K562 (cell line): ENCODE measurements around the gene ADARB2. TPM values are rescaled to one million over a fixed set of nuclear protein-coding genes. Genes with fewer than 3 reads are reported as not detected.

Experiments
- ATAC-seq: fragments of 200-7000 bp; cut with Tn5 transposase; 3 replicates; pipeline ENCODE4 v1.9.1; 2020; ENCODE audit warnings: moderate library complexity
- BruUV-seq: library from RNA; stranded (reverse); fragments of 400-500 nt; replicated peaks from 2 replicates; lab custom pipeline; 2021; lab: Mats Ljungman, UMichigan
- CTCF ChIA-PET: fragments of 300-600 bp; formaldehyde crosslinking; extraction: SDS; loops from one replicate; lab custom pipeline; 2021; ENCODE audit warnings: low intra/inter-chr PET ratio; lab: Yijun Ruan, JAX
- POLR2A ChIA-PET: fragments of 300-600, 350-650 bp; sonication (Branson Sonifier 250); formaldehyde crosslinking; extraction: SDS; loops from one replicate; lab custom pipeline; 2021; ENCODE audit warnings: antibody characterized with exemption, inconsistent platforms; lab: Yijun Ruan, JAX
- DNase-seq, 4 experiments: peaks; one replicate each; pipeline versions ENCODE4 v3.0.0 to v3.0.0-alpha.2; 2011 to 2018; ENCODE audit warnings: low spot score in 3 of 4, mixed read lengths in 3 of 4; ENCODE audit errors: extremely low read depth in 1 of 4
- FAIRE-seq: peaks from 2 replicates; lab custom pipeline; 2011; peaks lifted over from hg19 to GRCh38; lab: Jason Lieb, UNC
- H2AFZ ChIP-seq: 2 replicates; pipeline ENCODE4 v1.6.0; 2011; ENCODE audit warnings: low read depth, low read length, control low read depth, inconsistent platforms
- H3K27ac ChIP-seq: fragments of 200-600 bp; 3 replicates; pipeline ENCODE4 v1.8.0; 2011; ENCODE audit warnings: low read depth, mild to moderate bottlenecking, control low read depth, inconsistent platforms, low read length, moderate library complexity, mixed read lengths; ENCODE audit errors: extremely low read depth
- H3K27me3 ChIP-seq, 2 experiments: fragments of 300-600 bp in 1 of 2; 2 replicates in 1 of 2; 3 replicates in 1 of 2; pipeline versions ENCODE4 v1.6.0 to v1.8.0; 2011; ENCODE audit warnings: inconsistent platforms in 2 of 2, low read length in 2 of 2, mild to moderate bottlenecking in 1 of 2, mixed read lengths in 1 of 2, moderate library complexity in 1 of 2; ENCODE audit not compliant: control insufficient read depth in 2 of 2, insufficient read depth in 2 of 2
- H3K36me3 ChIP-seq: fragments of 300-600 bp; 3 replicates; pipeline ENCODE4 v1.8.0; 2011; ENCODE audit warnings: mild to moderate bottlenecking, low read length, inconsistent platforms; ENCODE audit not compliant: control insufficient read depth, insufficient read depth
- H3K4me1 ChIP-seq, 2 experiments: fragments of 200-600 bp in 1 of 2; replicated peaks in 1 of 2; 2 replicates in 1 of 2; 3 replicates in 1 of 2; pipeline versions ENCODE4 v1.5.1 to v1.8.0; 2011; ENCODE audit warnings: inconsistent platforms in 2 of 2, low read length in 2 of 2, mild to moderate bottlenecking in 1 of 2, mixed read lengths in 1 of 2, moderate library complexity in 1 of 2; ENCODE audit not compliant: control insufficient read depth in 2 of 2, insufficient read depth in 2 of 2
- H3K4me2 ChIP-seq: 2 replicates; pipeline ENCODE4 v1.6.1; 2011; ENCODE audit warnings: low read length, control low read depth, inconsistent platforms, mixed read lengths; ENCODE audit not compliant: insufficient read depth
- H3K4me3 ChIP-seq: fragments of 200-600 bp; sonication (generic), shearing (Covaris generic); 2 replicates; pipeline ENCODE4 v1.5.1; 2016; ENCODE audit warnings: control low read depth, inconsistent platforms
- H3K79me2 ChIP-seq: fragments of 200-600 bp; 3 replicates; pipeline ENCODE4 v1.8.0; 2011; ENCODE audit warnings: low read length, inconsistent platforms; ENCODE audit not compliant: control insufficient read depth, insufficient read depth
- H3K9ac ChIP-seq, 2 experiments: 2 replicates each; pipeline versions ENCODE4 v1.6.0 to v1.6.1; 2011; ENCODE audit warnings: low read depth in 2 of 2, low read length in 2 of 2, control low read depth in 1 of 2, inconsistent platforms in 1 of 2, mild to moderate bottlenecking in 1 of 2, mixed read lengths in 1 of 2; ENCODE audit not compliant: insufficient read depth in 1 of 2
- H3K9me1 ChIP-seq: one replicate; pipeline ENCODE4 v1.6.0; 2011; ENCODE audit warnings: inconsistent platforms, mild to moderate bottlenecking, low read length, moderate library complexity; ENCODE audit not compliant: control insufficient read depth, insufficient read depth
- H3K9me3 ChIP-seq: replicated peaks from 2 replicates; pipeline ENCODE4 v1.5.1; 2011; ENCODE audit warnings: low read depth, low read length, inconsistent platforms; ENCODE audit not compliant: control insufficient read depth, insufficient read depth
- H4K20me1 ChIP-seq: replicated peaks from 2 replicates; pipeline ENCODE4 v1.6.1; 2011; ENCODE audit warnings: low read length, inconsistent platforms, mixed read lengths; ENCODE audit not compliant: control insufficient read depth, insufficient read depth
- PBX2 ChIP-seq, 2 experiments: IDR thresholded peaks in 1 of 2; conservative IDR thresholded peaks in 1 of 2; 2 replicates each; pipeline ENCODE4 v1.6.1; 2016; ENCODE audit warnings: low read depth in 2 of 2, mild to moderate bottlenecking in 1 of 2, missing compliant biosample characterization in 1 of 2, missing genetic modification characterization in 1 of 2, moderate library complexity in 1 of 2
- PKNOX1 ChIP-seq: fragments of 450-650 bp; IDR thresholded peaks from 2 replicates; pipeline ENCODE4 v1.6.1; 2016
- POLR2A ChIP-seq: fragments of 450-650 bp; conservative IDR thresholded peaks from 2 replicates; pipeline ENCODE4 v1.6.1; 2016
- POLR2G ChIP-seq: fragments of 200-400 bp; formaldehyde crosslinking; IDR thresholded peaks from 2 replicates; pipeline ENCODE4 v1.6.1; 2017; ENCODE audit warnings: low read depth, mild to moderate bottlenecking, antibody characterized with exemption, low read length, moderate library complexity
- SMAD4 ChIP-seq: fragments of 250-450 bp; sonication (Bioruptor Pico); conservative IDR thresholded peaks from 2 replicates; pipeline ENCODE4 v1.8.0; 2021; ENCODE audit warnings: inconsistent platforms, mild to moderate bottlenecking, moderate library complexity
- SUPT5H ChIP-seq: fragments of 450-650 bp; IDR thresholded peaks from 2 replicates; pipeline ENCODE4 v1.6.1; 2016
- XRCC3 ChIP-seq: fragments of 450-650 bp; IDR thresholded peaks from 2 replicates; pipeline ENCODE4 v1.6.1; 2017; ENCODE audit warnings: mild to moderate bottlenecking, moderate library complexity
- WGBS: fragments of 100-300 bp; shearing (Covaris generic); methylation state at CpG from one replicate; pipeline ENCODE4 v1.1.6; 2016; ENCODE audit warnings: low coverage, mixed read lengths; ENCODE audit not compliant: insufficient coverage; ENCODE audit errors: missing lambda C conversion rate; 5-methylcytosine and 5-hydroxymethylcytosine counted together
- in situ Hi-C: fragments of 300-500 bp; cut with MboI; formaldehyde crosslinking; loops from 4 replicates; pipeline ENCODE4 v1.15.0; 2018; ENCODE audit warnings: inconsistent platforms, mixed read lengths
- intact Hi-C: fragments of 100-400 bp; cut with micrococcal nuclease; formaldehyde crosslinking; loops from 2 replicates; pipeline ENCODE4 v1.14.2; 2022
- polyA plus RNA-seq, 8 experiments: library from polyadenylated mRNA; depleted of rRNA in 4 of 8; stranded (reverse) in 5 of 8; unstranded in 3 of 8; fragments of >200 nt; fragmentation: Nextera tagmentation in 2 of 8; fragmentation: Illumina TruSeq in 1 of 8; extraction: Ambion mirVana in 2 of 8; extraction: Trizol in 1 of 8; gene quantifications; 2 replicates each; pipeline versions ENCODE4 v1.2.1 to v1.2.3, GENCODE V29; 2011 to 2014; ENCODE audit warnings: inconsistent platforms in 1 of 8, missing spikeins in 1 of 8
- total RNA-seq, 7 experiments: library from RNA; depleted of rRNA in 6 of 7; stranded (reverse); fragments of >200 nt in 6 of 7; fragmentation: Illumina TruSeq in 2 of 7; extraction: Trizol in 2 of 7; gene quantifications; 2 replicates each; pipeline versions ENCODE4 v1.2.1 to v1.2.3, GENCODE V29; 2011 to 2021; ENCODE audit warnings: low replicate concordance in 1 of 7
- TF ChIP-seq, protein P1 (sequence below), 3 experiments: fragments of 200-800 bp in 1 of 3; sonication (Bioruptor generic) in 1 of 3; sonication (generic) in 1 of 3; formaldehyde crosslinking in 1 of 3; IDR thresholded peaks; 2 replicates each; pipeline versions ENCODE4 v1.6.1 to v1.8.0; 2016 to 2022; ENCODE audit warnings: mild to moderate bottlenecking in 2 of 3, missing compliant biosample characterization in 2 of 3, missing genetic modification characterization in 2 of 3, missing genetic modification reagents in 1 of 3

Gene ADARB2
- total and polyA plus RNA-seq, 9 of the 15 experiments (the other 6 are each of a cell fraction or from before 2014, with no cell fraction given), result not detected

DNA sequence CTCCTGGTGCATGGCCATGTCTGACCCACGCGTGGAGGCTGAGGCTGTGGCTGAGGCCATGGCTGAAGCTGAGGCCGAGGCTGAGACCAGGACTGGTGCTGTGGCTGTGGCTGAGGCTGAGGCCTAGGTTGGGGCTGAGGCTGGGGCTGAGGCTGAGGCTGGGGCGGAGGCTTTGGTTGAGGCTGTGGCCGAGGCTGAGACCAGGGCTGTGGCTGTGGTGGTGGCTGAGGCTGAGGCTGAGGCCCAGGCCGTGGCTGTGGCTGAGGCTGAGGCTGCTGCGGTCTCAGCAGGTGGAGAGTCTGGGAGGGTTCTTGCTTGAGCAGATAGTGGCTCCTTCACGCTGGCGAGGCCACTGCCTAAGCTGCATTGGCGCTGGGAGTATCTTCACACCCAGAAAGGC lies 604.7 kb downstream of the ADARB2 start:
- Histone ChIP-seq H3K36me3 (peaks cover 29% of the 10 kb centered on the region; the same call in 2 of the 3 replicates), H3K9me1 (no peaks in the 10 kb centered on the region), H3K79me2 (no peaks in the 10 kb centered on the region), H3K9me3 (no peaks in the 10 kb centered on the region), H3K4me1 (peaks cover 0 to 5% of the 10 kb centered on the region in 2 experiments; a peak in 1 of 5 replicates), H3K9ac (no peak overlapping the region; a peak in 1 of 4 replicates), H2AFZ (no peak overlapping the region), H3K4me2 (no peak overlapping the region), H3K27ac (no peak overlapping the region), H3K27me3 (no peaks in the 10 kb centered on the region), H4K20me1 (no peaks in the 10 kb centered on the region), H3K4me3 (no peak overlapping the region)
- DNase-seq, result no peak
- WGBS, result 62% methylated on average over 6 of the region's 10 CpGs
- intact Hi-C loops, result no loop called here
- POLR2A ChIA-PET, result no interaction called here
- in situ Hi-C loops, result no loop called here
- TF ChIP-seq PKNOX1, result no peak
- no peak for TF ChIP-seq PBX2 (CRISPR knock-in tag; IDR thresholded peaks at IDR 0.05; ENCODE audit: low read depth)
- TF ChIP-seq PBX2 (tag; conservative IDR thresholded peaks at IDR 0.05; ENCODE audit: low read depth), result no peak
- peak; percentile 23; the same call in 1 of the 2 replicates for TF ChIP-seq POLR2A
- TF ChIP-seq SMAD4 (CRISPR knock-in tag), result no peak
- peak; percentile 66 for TF ChIP-seq POLR2G
- TF ChIP-seq SUPT5H, result 0 out of 2 replicates have a peak, but pooled peaks have one; percentile 37
- no peak for TF ChIP-seq XRCC3
- TF ChIP-seq, protein P1, sequence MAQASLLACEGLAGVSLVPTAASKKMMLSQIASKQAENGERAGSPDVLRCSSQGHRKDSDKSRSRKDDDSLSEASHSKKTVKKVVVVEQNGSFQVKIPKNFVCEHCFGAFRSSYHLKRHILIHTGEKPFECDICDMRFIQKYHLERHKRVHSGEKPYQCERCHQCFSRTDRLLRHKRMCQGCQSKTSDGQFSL (CRISPR knock-in tag; IDR thresholded peaks at IDR 0.05), result no peak
- TF ChIP-seq, protein P1 (tag; IDR thresholded peaks at IDR 0.05), result no peak
- no TSS peak for BruUV-seq
- CTCF ChIA-PET, result no interaction called here
- ATAC-seq, result peak; percentile 49
- no peak for FAIRE-seq
